ENCODE results near the gene NRAS. TPM values are rescaled to one million over a fixed set of nuclear protein-coding genes. Genes with fewer than 3 reads are reported as not detected.

Gene NRAS
- 10 to 100 TPM; 23.4 to 24.6 TPM for total RNA-seq

GRCh38 chr1:114716304-114717170 is at the start of gene NRAS:
Gene NRAS (minus strand): TSS chr1:114716771. CDS start chr1:114716160, 611 bp downstream.
- 2% methylated on average over 36 of the region's 38 CpGs for WGBS
- H3K4me1 ChIP-seq (replicated peaks) = no peaks in the 10 kb centered on the region
- H3K36me3 ChIP-seq = peaks cover 0 to 11% of the 10 kb centered on the region in 2 donors
- H3K4me3 ChIP-seq = peak within 1 kb of the TSS; percentile 73 to 80
- intact Hi-C loops (cut with DNase I) = loop anchor here (2.0 to 5.0 kb wide), 2 partner anchors 41 to 134 kb away; partner anchors contain the start of gene CSDE1
- DNase-seq (ENCODE audit: low spot score) = peak; percentile 92
- no peaks in the 10 kb centered on the region for H3K9me3 ChIP-seq
- H3K27ac ChIP-seq = peak within 1 kb of the TSS; percentile 80 to 81
- no peaks in the 10 kb centered on the region for H3K27me3 ChIP-seq (replicated peaks; ENCODE audit: insufficient read depth)
- TF ChIP-seq POLR2A (IDR thresholded peaks at IDR 0.05) (peak; percentile 62), CTCF (IDR thresholded peaks at IDR 0.05) (peak in 2 of 4 experiments; percentile 16 to 19), POLR2AphosphoS5 (IDR thresholded peaks at IDR 0.05) (peak; percentile 97)

GRCh38 chr1:114764689-114765088 is 48.1 kb upstream of the NRAS start:
- TF ChIP-seq CTCF (IDR thresholded peaks at IDR 0.05) (no peak), POLR2AphosphoS5 (IDR thresholded peaks at IDR 0.05) (no peak), POLR2A (IDR thresholded peaks at IDR 0.05) (no peak)
- intact Hi-C loops (cut with DNase I) = no loop called here
- no peak for DNase-seq (ENCODE audit: low spot score)
- H3K4me3 ChIP-seq = no peak overlapping the region
- H3K36me3 ChIP-seq = no peaks in the 10 kb centered on the region
- H3K27ac ChIP-seq = no peak overlapping the region
- no peaks in the 10 kb centered on the region for H3K9me3 ChIP-seq
- WGBS = 90% methylated on average over 4 of the region's 4 CpGs
- H3K4me1 ChIP-seq (replicated peaks) = no peaks in the 10 kb centered on the region
- H3K27me3 ChIP-seq (replicated peaks; ENCODE audit: insufficient read depth) = no peaks in the 10 kb centered on the region

- Histone ChIP-seq H3K4me1 (replicated peaks) (peaks cover 6% of the 10 kb centered on the region), H3K36me3 (no peaks in the 10 kb centered on the region), H3K27me3 (replicated peaks; ENCODE audit: insufficient read depth) (no peaks in the 10 kb centered on the region), H3K9me3 (no peaks in the 10 kb centered on the region), H3K27ac (peak overlapping the region; percentile 98 to 100), H3K4me3 (peak overlapping the region; percentile 85 to 98)
- DNase-seq (ENCODE audit: low spot score) = no peak
- intact Hi-C loops (cut with DNase I) = loop anchor here (5.0 to 10.0 kb wide), 3 partner anchors 41 to 336 kb away; partner anchors contain the start of genes NRAS and TRIM33
- TF ChIP-seq POLR2A (IDR thresholded peaks at IDR 0.05) (no peak), POLR2AphosphoS5 (IDR thresholded peaks at IDR 0.05) (no peak), CTCF (IDR thresholded peaks at IDR 0.05) (no peak)
- WGBS = 29% methylated on average over 6 of the region's 6 CpGs
Measured at GRCh38 chr1:114758256-114758832, 41.8 kb upstream of the NRAS start.

- DNase-seq (ENCODE audit: low spot score) = peak; percentile 97
- Histone ChIP-seq H3K36me3 (no peaks in the 10 kb centered on the region), H3K27me3 (replicated peaks; ENCODE audit: insufficient read depth) (no peaks in the 10 kb centered on the region), H3K4me3 (peak within 1 kb of the TSS; percentile 85 to 98), H3K27ac (peak within 1 kb of the TSS; percentile 98 to 100), H3K9me3 (no peaks in the 10 kb centered on the region), H3K4me1 (replicated peaks) (peaks cover 6% of the 10 kb centered on the region)
- peak; percentile 91 for TF ChIP-seq POLR2A (IDR thresholded peaks at IDR 0.05)
- peak; percentile 96 for TF ChIP-seq POLR2AphosphoS5 (IDR thresholded peaks at IDR 0.05)
- TF ChIP-seq CTCF (IDR thresholded peaks at IDR 0.05) = peak in 2 of 4 experiments; percentile 44 to 46
- WGBS = under 1% methylated on average over 50 of the region's 50 CpGs
- intact Hi-C loops (cut with DNase I) = loop anchor here (5.0 to 10.0 kb wide), 3 partner anchors 40 to 337 kb away; partner anchors contain the start of genes NRAS and TRIM33
Measured at GRCh38 chr1:114757455-114758255, 41.1 kb upstream of the NRAS start, which contains the start of gene CSDE1. Gene CSDE1 (minus strand): TSS chr1:114757984. CDS start chr1:114739890, 18,094 bp downstream.
